GM19463 (cell line): Measurements from ENCODE around the gene PERCC1.

Experiments
- ATAC-seq: cut with Tn5 transposase; IDR thresholded peaks from one replicate; pipeline ENCODE4 v1.9.1; 2021; ENCODE audit warnings: mild to moderate bottlenecking, moderate library complexity; ENCODE audit not compliant: unreplicated experiment

Gene PERCC1

DNA sequence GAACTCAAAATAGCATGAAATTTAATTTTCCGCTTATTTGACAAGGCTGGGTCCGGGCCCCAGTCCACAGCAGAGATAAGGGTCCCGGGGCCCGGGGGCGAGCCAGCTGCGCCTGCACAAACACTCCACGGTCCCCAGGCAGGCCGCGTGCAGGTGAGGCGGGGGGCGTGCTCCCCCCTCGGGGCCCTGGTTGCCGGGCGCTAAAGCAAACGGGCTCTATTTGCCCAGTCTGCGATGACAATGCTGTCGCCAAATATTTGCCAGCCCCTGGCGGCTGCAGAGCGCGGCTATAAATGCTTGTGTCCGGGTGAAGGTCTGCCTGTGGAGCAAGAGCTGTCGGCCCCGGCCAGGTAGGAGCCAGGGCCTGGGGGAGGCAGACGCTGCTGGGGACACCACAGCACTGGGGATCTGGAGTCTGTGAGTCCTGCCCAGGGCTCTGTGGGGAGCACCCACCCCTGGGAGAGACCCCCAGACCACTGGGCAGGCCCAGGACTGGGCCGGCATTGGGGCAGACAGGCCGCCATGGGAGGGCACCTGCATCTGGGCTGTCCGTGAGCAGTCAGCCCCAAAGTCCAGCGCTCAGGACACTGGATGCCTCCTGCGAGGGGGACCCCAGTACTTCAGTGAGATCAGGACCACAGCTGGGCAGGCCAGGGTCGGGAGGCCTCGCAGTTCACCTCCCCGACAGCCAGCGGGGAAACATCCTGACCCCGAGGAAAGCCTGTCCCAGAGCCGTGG is at the start of gene PERCC1:
TSS of gene PERCC1 (plus strand) at position 320 of the 738 bp plus-strand sequence. CDS start 1,516 bp downstream, outside the sequence.
- ATAC-seq = no peak

DNA sequence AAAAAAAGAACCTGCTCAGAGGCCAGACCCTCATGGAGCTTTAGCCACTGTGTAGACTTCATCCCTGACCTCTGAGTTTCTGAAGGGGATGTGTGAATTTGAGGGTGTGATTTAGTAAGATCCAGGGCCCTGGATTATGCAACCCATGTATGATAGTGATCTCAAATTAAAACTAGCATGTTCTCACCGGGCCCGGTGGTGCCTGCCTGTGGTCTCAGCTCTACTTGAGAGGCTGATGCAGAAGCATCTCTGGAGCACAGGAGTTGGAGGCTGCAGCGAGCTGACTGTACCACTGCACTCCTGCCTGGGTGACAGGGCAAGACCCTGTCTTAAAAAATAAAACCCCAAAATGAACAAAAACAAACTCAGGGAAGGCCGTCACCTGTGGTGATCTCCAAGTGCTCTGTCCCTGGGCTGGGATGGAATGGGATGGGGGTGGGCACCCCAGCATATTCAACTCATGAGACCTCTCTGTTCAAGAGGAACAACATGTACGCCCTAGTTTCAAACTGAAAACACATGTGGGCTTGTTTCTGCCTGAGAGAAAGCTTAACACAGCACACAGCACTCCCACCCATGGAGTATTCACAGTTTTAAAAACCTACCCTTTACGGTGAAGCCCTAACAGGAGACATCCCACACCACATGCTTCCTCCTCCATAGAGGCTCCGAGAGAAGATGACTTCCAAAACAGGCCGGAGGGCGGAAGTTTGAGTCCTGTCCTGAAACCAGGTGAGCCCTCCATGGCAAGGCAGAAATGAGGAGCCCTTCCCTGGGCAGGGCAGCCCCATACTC is 49.1 kb upstream of the PERCC1 start:
- no peak for ATAC-seq

GRCh38 chr16:1383556-1383955 is 47.3 kb upstream of the PERCC1 start:
- ATAC-seq = no peak

DNA sequence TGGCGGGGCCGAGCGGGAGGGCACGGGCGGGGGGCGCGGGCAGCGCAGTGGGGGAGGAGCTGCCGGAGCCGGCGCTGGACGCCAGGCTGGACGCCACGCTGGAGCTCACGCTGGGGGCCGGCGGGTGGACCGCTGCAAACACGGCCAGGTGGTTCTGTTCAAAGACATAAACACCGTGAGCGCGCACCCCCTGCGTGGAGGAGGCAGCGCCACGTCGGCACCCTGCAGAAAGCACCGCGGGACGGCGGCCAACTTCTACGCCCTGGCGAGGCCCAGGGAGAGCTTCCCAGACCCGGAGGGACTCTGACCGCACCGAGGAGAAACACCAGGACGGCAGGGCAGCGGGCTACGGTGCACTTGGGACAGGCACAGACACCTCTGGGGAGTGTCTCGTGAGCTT is 45.6 kb upstream of the PERCC1 start:
- no peak for ATAC-seq

GRCh38 chr16:1387331-1387730 is 43.5 kb upstream of the PERCC1 start:
- no peak for ATAC-seq

DNA sequence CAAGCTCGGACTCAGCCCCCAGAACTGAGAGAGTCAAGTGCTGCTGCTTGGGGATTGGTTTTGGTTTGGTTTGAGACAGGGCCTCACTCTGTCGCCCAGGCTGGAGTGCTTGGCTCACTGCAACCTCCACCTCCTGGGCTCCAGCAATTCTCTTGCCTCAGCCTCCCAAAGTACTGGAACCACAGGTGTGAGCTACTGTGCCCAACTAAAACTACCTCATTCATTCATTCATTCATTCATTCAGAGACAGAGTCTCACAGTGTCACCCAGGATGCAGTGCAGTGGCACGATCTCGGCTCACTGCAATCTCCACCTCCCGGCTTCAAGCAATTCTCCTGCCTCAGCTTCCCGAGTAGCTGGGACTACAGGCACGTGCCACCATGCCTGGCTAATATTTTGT is 41.1 kb upstream of the PERCC1 start:
- no peak for ATAC-seq

- ATAC-seq = no peak
Measured at GRCh38 chr16:1390239-1390779, 40.6 kb upstream of the PERCC1 start.

- ATAC-seq = no peak
Measured at GRCh38 chr16:1392826-1393225, 38.1 kb upstream of the PERCC1 start.

DNA sequence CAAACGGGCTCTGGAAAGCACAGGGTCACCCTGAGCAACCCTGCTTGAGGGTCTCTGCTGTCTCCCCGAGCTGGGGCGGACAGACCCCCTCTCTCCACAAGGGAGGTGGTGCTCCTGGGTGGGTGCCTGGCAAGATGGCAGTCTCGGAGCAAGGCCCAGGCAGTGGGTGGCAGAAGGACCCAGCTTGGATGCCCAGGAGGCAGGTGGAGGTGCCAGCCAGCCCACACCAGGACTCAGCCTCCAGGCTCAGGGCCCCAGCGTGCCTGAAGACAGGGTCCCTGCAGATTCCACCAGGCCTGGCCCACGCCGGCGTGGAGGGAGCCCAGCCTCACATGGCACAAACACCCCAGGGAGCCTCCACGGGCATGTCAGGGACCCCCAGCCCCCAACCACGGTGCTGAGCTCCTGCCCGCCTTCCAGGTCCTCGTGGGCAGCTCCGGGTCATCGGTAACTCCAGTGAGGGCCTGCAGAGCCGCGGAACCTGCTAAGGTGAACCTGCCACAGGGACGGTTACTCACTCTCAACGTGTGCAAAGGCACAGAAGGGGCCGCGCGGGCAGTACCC is 37.2 kb upstream of the PERCC1 start:
- ATAC-seq = no peak

DNA sequence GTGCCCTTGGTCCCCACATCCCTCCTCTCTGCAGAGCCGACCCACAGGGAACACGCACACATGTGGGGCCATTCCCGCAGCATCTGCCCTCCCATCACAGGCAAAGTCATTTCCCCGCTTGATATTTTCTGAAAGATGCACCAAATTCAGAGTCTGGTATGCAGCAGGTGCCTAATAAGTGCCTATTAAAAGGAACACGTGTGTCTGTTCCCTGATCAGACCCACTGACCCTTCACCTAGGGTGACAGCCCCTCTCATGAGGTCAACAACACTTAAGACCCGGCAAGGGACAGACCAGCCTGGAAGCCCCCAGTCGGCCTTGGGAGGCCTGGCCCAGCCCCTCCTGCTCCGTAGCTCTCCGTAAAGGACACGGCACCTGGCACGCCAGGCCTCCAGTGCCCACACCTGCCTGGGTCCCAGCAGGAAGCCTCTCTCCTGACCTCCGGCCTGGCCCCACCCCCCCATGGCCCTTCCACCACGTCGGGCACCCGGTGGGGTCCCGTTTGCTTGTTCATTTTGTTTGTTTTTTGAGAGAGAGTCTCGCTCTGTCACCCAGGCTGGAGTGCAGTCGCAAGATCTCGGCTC is 36.4 kb upstream of the PERCC1 start:
- ATAC-seq = no peak

DNA sequence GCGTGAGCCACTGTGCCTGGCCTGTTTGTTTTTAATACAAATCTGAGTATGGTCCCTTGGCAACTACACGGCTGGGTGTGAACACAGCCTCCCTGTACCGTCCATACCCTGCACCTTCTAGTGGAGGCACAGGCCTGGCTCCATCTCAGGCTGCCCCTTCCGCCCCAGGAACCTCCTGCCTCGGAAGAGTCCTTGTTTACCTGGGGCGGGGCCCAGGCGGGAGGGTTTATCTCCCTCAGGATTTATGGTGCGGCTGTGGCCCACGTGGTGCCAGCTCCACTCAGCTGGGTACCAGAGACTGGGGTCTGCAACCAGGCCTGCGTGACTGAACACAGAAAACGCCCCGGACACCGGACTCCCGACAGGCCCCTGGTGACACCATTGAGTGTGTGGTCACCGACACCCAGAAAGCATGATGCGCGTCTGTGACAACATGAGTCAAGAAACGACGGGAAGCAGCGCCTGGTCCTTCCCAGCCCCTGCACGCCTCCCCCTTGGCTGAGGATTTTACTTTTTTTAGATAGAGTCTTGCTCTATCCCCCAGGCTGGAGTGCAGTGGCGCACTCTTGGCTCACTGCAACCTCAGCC is 35.3 kb upstream of the PERCC1 start:
- ATAC-seq = no peak

DNA sequence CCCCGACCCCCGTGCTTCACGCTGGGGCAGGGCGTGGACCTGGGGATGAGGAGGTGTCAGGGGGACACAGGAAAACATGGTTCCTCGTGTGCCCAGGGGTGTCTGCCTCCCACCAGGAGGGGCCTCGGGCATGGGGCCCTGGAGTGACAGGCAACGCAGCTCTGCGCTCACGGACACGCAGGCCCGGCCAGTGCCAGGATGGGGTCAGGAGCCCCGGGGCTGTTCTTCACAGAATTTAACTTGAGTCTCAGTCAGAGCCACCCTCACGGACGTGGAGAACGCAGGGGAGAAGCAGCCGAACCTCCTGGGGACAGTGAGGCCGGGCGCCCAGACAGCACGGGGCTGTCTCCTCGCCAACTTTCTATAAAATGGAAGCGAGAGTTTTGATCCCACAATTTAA is 33.1 kb upstream of the PERCC1 start:
- ATAC-seq = no peak

- no peak for ATAC-seq
Measured at GRCh38 chr16:1398351-1398750, 32.5 kb upstream of the PERCC1 start.

- ATAC-seq = no peak
Measured at GRCh38 chr16:1398826-1399581, 31.9 kb upstream of the PERCC1 start.

DNA sequence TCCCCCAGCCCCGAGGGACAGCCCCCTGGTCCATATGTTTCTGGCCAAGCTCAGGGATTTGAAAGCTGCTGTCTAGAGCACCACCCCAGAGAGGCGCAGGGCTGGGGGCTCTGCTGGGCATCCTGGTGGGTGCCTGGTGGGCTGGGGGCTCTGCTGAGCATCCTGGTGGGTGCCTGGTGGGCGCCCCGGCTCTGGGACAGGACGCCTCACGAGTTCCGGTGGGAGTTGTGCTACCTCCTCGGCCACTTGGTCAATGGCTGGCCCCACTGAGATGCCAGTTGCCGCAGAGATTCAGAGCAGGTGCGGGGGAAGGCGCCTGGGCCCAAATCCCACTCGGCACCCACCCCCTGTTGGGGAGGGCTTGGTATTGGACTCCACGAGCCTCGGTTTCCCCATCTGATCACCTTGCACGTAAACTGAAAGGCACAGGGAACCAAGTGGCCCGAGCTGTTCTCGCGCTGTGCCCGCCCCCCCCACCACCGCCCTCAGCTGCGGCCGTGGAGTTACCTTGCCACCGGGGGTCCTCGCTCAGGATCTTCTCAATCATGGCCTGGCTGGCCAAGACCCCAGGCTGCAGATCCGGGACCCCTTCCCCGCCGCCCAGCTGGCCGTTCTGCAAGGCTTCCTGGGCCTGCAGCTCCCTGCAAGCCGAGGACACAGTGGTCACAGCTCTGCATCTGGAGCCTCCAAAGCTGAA is 29.7 kb upstream of the PERCC1 start:
- no peak for ATAC-seq

GRCh38 chr16:1401758-1402154 is 29.1 kb upstream of the PERCC1 start:
- no peak for ATAC-seq

- ATAC-seq = no peak
Measured at GRCh38 chr16:1403036-1403435, 27.8 kb upstream of the PERCC1 start.

DNA sequence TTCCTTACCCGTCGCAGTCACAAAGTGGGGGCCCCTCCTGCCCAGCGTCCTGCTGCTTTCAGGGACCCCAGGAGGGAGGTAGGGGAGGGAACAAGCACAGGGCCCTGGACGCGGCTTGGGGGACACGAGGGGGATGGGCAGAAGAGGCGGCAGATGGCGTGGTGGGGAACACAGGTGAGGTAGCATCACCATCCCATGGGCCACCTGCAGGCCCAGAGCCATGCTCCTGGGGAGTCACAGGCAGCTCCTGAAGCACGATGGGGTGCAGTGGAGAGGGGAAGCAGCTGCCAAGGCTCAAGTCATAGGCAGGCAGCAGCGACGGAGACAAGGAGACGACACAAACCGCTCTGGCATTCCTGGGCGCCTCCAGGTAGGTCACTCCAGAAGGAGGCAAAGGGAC is 27.1 kb upstream of the PERCC1 start:
- no peak for ATAC-seq

DNA sequence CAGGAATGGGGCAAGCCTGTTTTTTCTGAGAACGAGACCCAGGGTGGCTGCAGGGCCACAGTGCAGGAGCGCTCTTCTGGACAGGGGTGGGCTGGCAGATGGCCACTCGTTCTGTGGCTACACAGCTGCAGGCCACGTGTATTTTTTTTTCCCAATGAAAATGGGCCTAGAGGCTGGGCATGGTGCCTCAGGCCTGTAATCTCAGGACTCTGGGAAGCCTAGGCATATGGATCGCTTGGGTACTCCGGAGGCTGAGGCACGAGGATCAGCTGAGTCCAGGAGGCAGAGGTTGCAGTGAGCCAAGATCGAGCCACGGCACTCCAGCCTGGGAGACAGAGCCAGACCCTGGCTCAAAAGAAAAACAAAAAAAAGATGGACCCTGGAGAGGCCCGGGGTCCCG is 23.1 kb upstream of the PERCC1 start:
- no peak for ATAC-seq
